Prostate gland (tissue), 2 donors: ENCODE results near the gene MCEMP1. TPM values are rescaled to one million over a fixed set of nuclear protein-coding genes. Genes with fewer than 3 reads are reported as not detected.

ENCODE experiments used
- DNase-seq: peaks from one replicate; pipeline ENCODE4 v3.0.0-alpha.2; 2019; ENCODE audit warnings: low spot score
- H3K27ac ChIP-seq, 2 donors: fragments of 200-600 bp; sonication (generic); 2 replicates each; pipeline ENCODE4 v1.5.1; 2017 to 2019
- H3K27me3 ChIP-seq: fragments of 200-600 bp; sonication (generic); replicated peaks from 2 replicates; pipeline ENCODE4 v1.5.1; 2019; ENCODE audit not compliant: insufficient read depth
- H3K36me3 ChIP-seq, 2 donors: fragments of 200-600 bp; sonication (generic); 1 replicate in 1 of 2; 2 replicates in 1 of 2; pipeline versions ENCODE4 v1.5.1 to v1.8.1; 2017 to 2019
- H3K4me1 ChIP-seq: fragments of 200-600 bp; sonication (generic); replicated peaks from 2 replicates; pipeline ENCODE4 v1.5.1; 2019
- H3K4me3 ChIP-seq, 2 donors: fragments of 200-600 bp; sonication (generic); 2 replicates each; pipeline ENCODE4 v1.5.1; 2017 to 2019
- H3K9me3 ChIP-seq: fragments of 200-600 bp; sonication (generic); 2 replicates; pipeline ENCODE4 v1.5.1; 2017
- POLR2A ChIP-seq: fragments of 450-650 bp; IDR thresholded peaks from one replicate; pipeline ENCODE4 v1.6.1; 2016; ENCODE audit warnings: antibody characterized with exemption, mild to moderate bottlenecking
- POLR2AphosphoS5 ChIP-seq: sonication (generic); formaldehyde crosslinking; IDR thresholded peaks from one replicate; pipeline ENCODE4 v1.6.1; 2017; ENCODE audit warnings: antibody characterized with exemption
- WGBS: methylation state at CpG from one replicate; pipeline ENCODE4 v1.1.5; 2018; 5-methylcytosine and 5-hydroxymethylcytosine counted together
- intact Hi-C: fragments of 100-400 bp; cut with DNase I; formaldehyde crosslinking; loops from one replicate; pipeline ENCODE4 v1.14.2; 2022
- total RNA-seq, 2 donors: library from RNA; depleted of rRNA; stranded (reverse); fragments of >200 nt; gene quantifications; one replicate each; pipeline ENCODE4 v1.1.0, GENCODE V29; 2016
- TF ChIP-seq, protein P1 (sequence below), 4 experiments: fragments of 200-600 bp in 2 of 4; fragments of 450-650 bp in 2 of 4; sonication (generic) in 2 of 4; IDR thresholded peaks; 1 replicate in 3 of 4; 2 replicates in 1 of 4; pipeline ENCODE4 v1.5.1; 2016 to 2019; ENCODE audit warnings: antibody characterized with exemption in 4 of 4, mild to moderate bottlenecking in 2 of 4, moderate library complexity in 2 of 4

Gene MCEMP1
- total RNA-seq, 2 donors from 2014 or later: 0.28 TPM; not detected in 1

DNA sequence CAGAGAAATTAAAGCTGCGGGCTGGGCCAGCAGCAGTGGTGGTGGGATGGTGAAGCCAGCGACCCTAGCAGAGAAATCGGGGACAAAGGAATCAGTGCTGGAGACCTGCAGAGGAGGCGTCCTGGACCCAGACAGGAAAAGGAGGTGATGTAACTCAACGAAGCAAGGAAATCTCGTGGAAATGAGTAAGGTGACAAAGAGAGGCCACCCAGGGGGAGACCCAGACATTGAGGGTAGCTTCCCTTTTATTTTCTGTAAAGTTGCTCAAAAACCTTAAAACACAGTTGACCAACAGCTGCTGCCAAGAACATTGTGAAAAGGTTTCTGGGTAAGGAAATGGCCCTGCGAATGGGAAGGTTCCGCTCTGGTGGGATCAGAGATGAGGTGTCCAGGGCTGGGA, 21.3 kb upstream of the MCEMP1 start:
- Histone ChIP-seq H3K9me3 (no peaks in the 10 kb centered on the region), H3K4me1 (no peaks in the 10 kb centered on the region), H3K27ac (no peak overlapping the region), H3K27me3 (no peaks in the 10 kb centered on the region), H3K4me3 (no peak overlapping the region), H3K36me3 (no peaks in the 10 kb centered on the region)
- intact Hi-C loops: loop anchor here (10.0 kb wide), 1 partner anchor 139 kb away; no protein-coding TSS in a partner anchor
- no peak for DNase-seq
- 73% methylated on average over 8 of the region's 8 CpGs for WGBS
- TF ChIP-seq POLR2A: no peak

DNA sequence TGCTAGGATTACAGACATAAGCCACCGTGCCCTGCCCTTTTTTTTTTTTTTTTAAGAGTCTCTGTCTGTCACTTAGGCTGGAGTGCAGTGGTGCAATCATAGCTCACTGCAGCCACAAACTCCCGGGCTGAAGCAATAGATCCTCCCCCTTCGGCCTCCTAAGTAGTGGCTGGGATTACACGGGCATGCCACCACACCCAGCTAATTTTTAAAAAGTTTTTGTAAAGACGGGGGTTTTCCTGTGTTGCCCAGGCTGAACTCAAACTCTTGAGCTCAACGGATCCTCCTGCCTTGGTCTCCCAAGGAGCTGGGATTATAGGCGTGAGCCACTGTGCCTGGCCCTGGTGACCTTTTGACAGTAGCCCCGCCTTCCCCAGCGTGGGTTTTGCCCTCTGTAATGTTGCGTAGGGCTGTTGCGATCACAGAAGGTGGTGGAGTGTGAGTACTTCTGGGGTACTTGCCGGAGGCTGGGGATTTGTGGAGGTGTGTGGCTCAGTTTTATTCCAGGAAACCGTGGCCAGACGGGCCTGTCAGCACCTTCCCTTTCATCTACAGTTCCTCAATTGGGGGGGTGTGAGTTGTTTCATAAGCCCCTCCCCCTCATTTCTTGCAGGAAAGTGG, 19.6 kb upstream of the MCEMP1 start:
- Histone ChIP-seq H3K9me3 (no peaks in the 10 kb centered on the region), H3K36me3 (no peaks in the 10 kb centered on the region), H3K4me3 (no peak overlapping the region), H3K27ac (no peak overlapping the region), H3K4me1 (no peaks in the 10 kb centered on the region), H3K27me3 (no peaks in the 10 kb centered on the region)
- intact Hi-C loops: loop anchor here (10.0 kb wide), 1 partner anchor 138 kb away; no protein-coding TSS in a partner anchor
- DNase-seq: no peak
- 48% methylated on average over 14 of the region's 14 CpGs for WGBS
- TF ChIP-seq POLR2A: no peak
- TF ChIP-seq POLR2AphosphoS5: no peak
- TF ChIP-seq, protein P1, sequence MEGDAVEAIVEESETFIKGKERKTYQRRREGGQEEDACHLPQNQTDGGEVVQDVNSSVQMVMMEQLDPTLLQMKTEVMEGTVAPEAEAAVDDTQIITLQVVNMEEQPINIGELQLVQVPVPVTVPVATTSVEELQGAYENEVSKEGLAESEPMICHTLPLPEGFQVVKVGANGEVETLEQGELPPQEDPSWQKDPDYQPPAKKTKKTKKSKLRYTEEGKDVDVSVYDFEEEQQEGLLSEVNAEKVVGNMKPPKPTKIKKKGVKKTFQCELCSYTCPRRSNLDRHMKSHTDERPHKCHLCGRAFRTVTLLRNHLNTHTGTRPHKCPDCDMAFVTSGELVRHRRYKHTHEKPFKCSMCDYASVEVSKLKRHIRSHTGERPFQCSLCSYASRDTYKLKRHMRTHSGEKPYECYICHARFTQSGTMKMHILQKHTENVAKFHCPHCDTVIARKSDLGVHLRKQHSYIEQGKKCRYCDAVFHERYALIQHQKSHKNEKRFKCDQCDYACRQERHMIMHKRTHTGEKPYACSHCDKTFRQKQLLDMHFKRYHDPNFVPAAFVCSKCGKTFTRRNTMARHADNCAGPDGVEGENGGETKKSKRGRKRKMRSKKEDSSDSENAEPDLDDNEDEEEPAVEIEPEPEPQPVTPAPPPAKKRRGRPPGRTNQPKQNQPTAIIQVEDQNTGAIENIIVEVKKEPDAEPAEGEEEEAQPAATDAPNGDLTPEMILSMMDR (IDR thresholded peaks at IDR 0.05): no peak

DNA sequence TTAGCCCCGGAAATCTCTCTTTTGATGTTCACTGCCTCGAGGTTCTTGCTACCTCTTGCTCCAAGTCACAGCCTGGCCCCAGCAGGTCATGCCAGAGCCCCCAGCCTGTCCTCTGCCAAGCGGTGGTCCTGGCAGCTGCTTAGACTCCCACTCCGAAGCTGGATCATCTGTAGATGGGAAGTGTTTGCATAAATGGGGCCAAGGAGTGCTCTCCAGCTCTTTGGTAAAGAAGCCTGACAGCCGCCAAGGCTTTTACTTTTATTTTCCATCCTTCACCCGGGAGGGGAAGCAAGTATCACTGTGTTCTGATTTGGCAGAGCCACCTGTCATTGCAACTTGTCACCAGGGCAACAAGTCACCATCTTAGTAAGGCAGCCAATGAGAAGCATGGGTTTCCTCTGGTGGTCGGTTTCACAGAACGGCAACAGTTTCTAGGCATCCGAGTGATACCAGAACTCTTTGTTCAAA, 18.6 kb upstream of the MCEMP1 start:
- DNase-seq: no peak
- intact Hi-C loops: loop anchor here (10.0 kb wide), 1 partner anchor 137 kb away; no protein-coding TSS in a partner anchor
- WGBS: 30% methylated on average over 9 of the region's 9 CpGs
- no peak overlapping the region for H3K4me3 ChIP-seq
- no peaks in the 10 kb centered on the region for H3K4me1 ChIP-seq
- no peaks in the 10 kb centered on the region for H3K27me3 ChIP-seq
- H3K36me3 ChIP-seq: no peaks in the 10 kb centered on the region
- TF ChIP-seq POLR2AphosphoS5: no peak
- TF ChIP-seq, protein P1 (IDR thresholded peaks at IDR 0.05): no peak
- TF ChIP-seq POLR2A: no peak
- H3K27ac ChIP-seq: no peak overlapping the region
- no peaks in the 10 kb centered on the region for H3K9me3 ChIP-seq

DNA sequence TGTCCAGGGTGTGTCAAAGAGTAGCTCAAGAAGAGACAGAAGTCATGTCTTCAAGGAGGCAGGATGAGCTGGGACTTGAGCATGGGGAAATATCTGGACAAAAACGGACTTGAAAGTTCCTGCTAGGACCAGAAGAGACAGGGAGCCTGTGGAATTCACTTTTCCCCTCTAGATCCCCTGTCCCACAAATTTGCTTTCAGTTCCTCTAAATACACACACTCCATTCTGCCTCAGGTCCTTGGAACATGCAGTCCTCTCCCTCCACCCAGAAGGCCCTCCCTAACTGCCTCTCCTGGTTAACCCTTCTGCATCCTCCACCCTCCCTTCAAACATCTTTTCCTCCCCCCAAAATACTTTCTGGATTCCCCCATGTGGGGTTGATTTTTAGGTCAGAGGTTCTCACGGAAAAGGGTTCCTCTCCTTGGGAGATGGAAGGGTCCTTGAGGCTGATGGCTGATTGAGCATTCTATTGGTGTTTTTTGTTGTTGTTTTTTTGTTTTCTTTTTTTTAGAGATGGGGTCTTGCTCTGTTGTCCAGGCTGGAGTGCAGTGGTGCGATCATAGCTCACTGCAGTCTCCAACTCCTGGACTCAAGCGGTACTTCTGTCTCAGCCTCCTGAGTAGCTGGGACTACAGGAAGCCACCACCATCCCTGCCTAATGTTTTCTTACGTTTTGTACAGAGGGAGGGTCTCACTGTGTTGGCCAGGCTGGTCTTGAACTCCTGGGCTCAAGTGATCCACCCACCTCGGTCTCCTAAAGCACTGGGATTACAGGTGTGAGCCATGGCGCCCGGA, 14.9 kb upstream of the MCEMP1 start:
- H3K4me1 ChIP-seq: no peaks in the 10 kb centered on the region
- H3K27ac ChIP-seq: no peak overlapping the region
- H3K4me3 ChIP-seq: no peak overlapping the region
- intact Hi-C loops: no loop called here
- no peaks in the 10 kb centered on the region for H3K27me3 ChIP-seq
- no peaks in the 10 kb centered on the region for H3K36me3 ChIP-seq
- DNase-seq: no peak
- TF ChIP-seq POLR2A (no peak), POLR2AphosphoS5 (no peak)
- TF ChIP-seq, protein P1 (IDR thresholded peaks at IDR 0.05): no peak
- 78% methylated on average over 8 of the region's 8 CpGs for WGBS
- H3K9me3 ChIP-seq: no peaks in the 10 kb centered on the region

DNA sequence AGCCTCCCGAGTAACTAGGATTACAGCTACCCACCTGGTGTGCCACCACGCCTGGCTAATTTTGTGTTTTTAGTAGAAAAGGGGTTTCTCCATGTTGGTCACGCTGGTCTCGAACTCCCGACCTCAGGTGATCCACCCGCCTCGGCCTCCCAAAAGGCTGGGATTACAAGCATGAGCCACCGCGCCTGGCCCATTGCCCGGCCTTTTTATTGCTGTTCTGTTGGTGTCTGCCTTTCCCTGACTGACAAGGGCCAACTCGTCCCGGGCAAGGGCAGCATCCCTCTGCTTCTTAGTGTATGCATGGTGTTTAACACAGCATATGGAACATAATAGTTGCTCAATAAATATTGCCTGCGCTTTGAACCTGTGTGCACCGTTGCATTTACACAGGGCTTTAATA, 14.2 kb upstream of the MCEMP1 start:
- H3K9me3 ChIP-seq: no peaks in the 10 kb centered on the region
- no peak for TF ChIP-seq POLR2A
- TF ChIP-seq POLR2AphosphoS5: no peak
- TF ChIP-seq, protein P1 (IDR thresholded peaks at IDR 0.05): no peak
- DNase-seq: no peak
- 72% methylated on average over 14 of the region's 14 CpGs for WGBS
- no peak overlapping the region for H3K4me3 ChIP-seq
- no peaks in the 10 kb centered on the region for H3K36me3 ChIP-seq
- no peaks in the 10 kb centered on the region for H3K4me1 ChIP-seq
- intact Hi-C loops: no loop called here
- H3K27me3 ChIP-seq: no peaks in the 10 kb centered on the region
- no peak overlapping the region for H3K27ac ChIP-seq
